H1 (cell line): Measurements from ENCODE around the gene LRRC37B. TPM values are rescaled to one million over a fixed set of nuclear protein-coding genes. Genes with fewer than 3 reads are reported as not detected.

ENCODE experiments used
- CTCF ChIA-PET: fragments of 300-600 bp; sonication (Branson Sonifier 250); formaldehyde crosslinking; loops from one replicate; lab custom pipeline; 2021; ENCODE audit not compliant: partially characterized antibody; lab: Charles Lee
- POLR2A ChIA-PET: fragments of 300-600 bp; sonication (Branson Sonifier 250); formaldehyde crosslinking; loops from one replicate; lab custom pipeline; 2021; ENCODE audit warnings: inconsistent platforms; ENCODE audit not compliant: partially characterized antibody; lab: Charles Lee
- DNase-seq, 2 experiments: peaks; one replicate each; pipeline versions ENCODE4 v3.0.0 to v3.0.0-alpha.2; 2010 to 2022; ENCODE audit warnings: low spot score in 2 of 2, low read depth in 1 of 2, mixed read lengths in 1 of 2
- FAIRE-seq: peaks from 2 replicates; lab custom pipeline; 2011; peaks lifted over from hg19 to GRCh38; lab: Jason Lieb, UNC
- H2AFZ ChIP-seq: 2 replicates; pipeline ENCODE4 v1.8.1; 2012; ENCODE audit warnings: low read length, inconsistent platforms
- H2AK5ac ChIP-seq: 2 replicates; pipeline ENCODE4 v1.6.1; 2013; ENCODE audit warnings: low read depth, low read length
- H2BK120ac ChIP-seq: replicated peaks from 2 replicates; pipeline ENCODE3; 2013; ENCODE audit warnings: low read depth, low read length, inconsistent platforms
- H2BK12ac ChIP-seq: 2 replicates; pipeline ENCODE4 v1.6.1; 2013; ENCODE audit warnings: low read depth, low read length
- H2BK15ac ChIP-seq: 2 replicates; pipeline ENCODE4 v1.6.1; 2013; ENCODE audit warnings: low read length
- H2BK20ac ChIP-seq: 2 replicates; pipeline ENCODE4 v1.6.1; 2013; ENCODE audit warnings: low read length
- H2BK5ac ChIP-seq: 2 replicates; pipeline ENCODE4 v1.6.1; 2013; ENCODE audit warnings: low read depth, low read length
- H3K14ac ChIP-seq: 2 replicates; pipeline ENCODE4 v1.6.1; 2013; ENCODE audit warnings: inconsistent platforms; ENCODE audit not compliant: insufficient read length
- H3K18ac ChIP-seq: 2 replicates; pipeline ENCODE4 v1.6.1; 2013; ENCODE audit warnings: low read length; ENCODE audit errors: extremely low read depth
- H3K23ac ChIP-seq: 2 replicates; pipeline ENCODE4 v1.6.1; 2013; ENCODE audit warnings: inconsistent platforms; ENCODE audit not compliant: insufficient read length
- H3K23me2 ChIP-seq: 2 replicates; pipeline ENCODE4 v1.6.1; 2013; ENCODE audit warnings: low read depth, low read length
- H3K27ac ChIP-seq: 2 replicates; pipeline ENCODE4 v1.6.1; 2011; ENCODE audit warnings: low read depth, low read length, inconsistent platforms
- H3K27me3 ChIP-seq, 4 experiments: replicated peaks in 1 of 4; 1 replicate in 1 of 4; 2 replicates in 3 of 4; pipeline versions ENCODE4 v1.6.1 to v1.8.1; 2011 to 2013; ENCODE audit warnings: low read length in 3 of 4, mild to moderate bottlenecking in 3 of 4, inconsistent platforms in 2 of 4, mixed read lengths in 2 of 4, moderate library complexity in 1 of 4; ENCODE audit not compliant: control insufficient read depth in 3 of 4, insufficient read depth in 3 of 4; ENCODE audit errors: extremely low read depth in 1 of 4
- H3K36me3 ChIP-seq, 4 experiments: 2 replicates each; pipeline versions ENCODE4 v1.6.1 to v1.8.1; 2011 to 2013; ENCODE audit warnings: mild to moderate bottlenecking in 4 of 4, low read length in 3 of 4, moderate library complexity in 2 of 4, control low read depth in 1 of 4, inconsistent platforms in 1 of 4; ENCODE audit not compliant: insufficient read depth in 4 of 4, control insufficient read depth in 2 of 4
- H3K4ac ChIP-seq: replicated peaks from 2 replicates; pipeline ENCODE3; 2013; ENCODE audit warnings: low read length, low read depth, mixed read lengths, inconsistent platforms; ENCODE audit not compliant: insufficient read length
- H3K4me1 ChIP-seq, 4 experiments: replicated peaks in 1 of 4; 1 replicate in 1 of 4; 2 replicates in 3 of 4; pipeline versions ENCODE4 v1.6.1 to v1.8.1; 2011 to 2013; ENCODE audit warnings: low read length in 3 of 4, inconsistent platforms in 2 of 4, mixed read lengths in 1 of 4; ENCODE audit not compliant: insufficient read depth in 4 of 4, control insufficient read depth in 3 of 4
- H3K4me2 ChIP-seq, 2 experiments: 2 replicates each; pipeline versions ENCODE4 v1.6.1 to v1.8.1; 2011 to 2013; ENCODE audit warnings: low read depth in 2 of 2, low read length in 2 of 2, control low read depth in 1 of 2, inconsistent platforms in 1 of 2, mild to moderate bottlenecking in 1 of 2; ENCODE audit not compliant: insufficient read depth in 1 of 2
- H3K4me3 ChIP-seq, 4 experiments: fragments of 200-600, 300-600 bp in 1 of 4; sonication (generic), shearing (Covaris generic), sonication (Bioruptor Twin) in 1 of 4; 2 replicates each; pipeline versions ENCODE4 v1.5.1 to v1.8.1; 2011 to 2016; ENCODE audit warnings: low read length in 4 of 4, low read depth in 3 of 4, control low read depth in 2 of 4, inconsistent platforms in 2 of 4, mild to moderate bottlenecking in 2 of 4, mixed read lengths in 1 of 4, moderate library complexity in 1 of 4; ENCODE audit not compliant: insufficient read depth in 2 of 4; ENCODE audit errors: extremely low read depth in 1 of 4
- H3K56ac ChIP-seq: replicated peaks from 2 replicates; pipeline ENCODE3; 2013; ENCODE audit warnings: low read depth, mild to moderate bottlenecking, mixed read lengths, low read length, inconsistent platforms; ENCODE audit not compliant: insufficient read length
- H3K79me1 ChIP-seq: 2 replicates; pipeline ENCODE4 v1.6.1; 2013; ENCODE audit warnings: low read depth, low read length, control low read depth
- H3K79me2 ChIP-seq, 2 experiments: 2 replicates each; pipeline versions ENCODE4 v1.6.1 to v1.8.1; 2012 to 2013; ENCODE audit warnings: low read length in 2 of 2, mild to moderate bottlenecking in 2 of 2, inconsistent platforms in 1 of 2; ENCODE audit not compliant: insufficient read depth in 2 of 2, control insufficient read depth in 1 of 2
- H3K9ac ChIP-seq, 4 experiments: replicated peaks in 1 of 4; 1 replicate in 1 of 4; 2 replicates in 3 of 4; pipeline versions ENCODE4 v1.6.1 to v1.8.1; 2011 to 2013; ENCODE audit warnings: low read depth in 3 of 4, low read length in 3 of 4, control low read depth in 2 of 4, mild to moderate bottlenecking in 2 of 4, moderate library complexity in 2 of 4, inconsistent platforms in 1 of 4; ENCODE audit errors: extremely low read depth in 1 of 4
- H3K9me3 ChIP-seq, 2 experiments: 2 replicates each; pipeline versions ENCODE4 v1.6.1 to v1.8.1; 2012 to 2013; ENCODE audit warnings: mild to moderate bottlenecking in 2 of 2, moderate library complexity in 2 of 2, control low read depth in 1 of 2, inconsistent platforms in 1 of 2, low read depth in 1 of 2, low read length in 1 of 2, mixed read lengths in 1 of 2; ENCODE audit not compliant: insufficient read depth in 2 of 2
- H4K20me1 ChIP-seq, 2 experiments: replicated peaks in 1 of 2; 2 replicates each; pipeline versions ENCODE3 to v1.8.1; 2011 to 2013; ENCODE audit warnings: inconsistent platforms in 2 of 2, low read length in 2 of 2, mild to moderate bottlenecking in 1 of 2; ENCODE audit not compliant: insufficient read depth in 2 of 2, control insufficient read depth in 1 of 2
- H4K5ac ChIP-seq: 2 replicates; pipeline ENCODE4 v1.6.1; 2013; ENCODE audit warnings: low read length, low read depth, mixed read lengths, inconsistent platforms; ENCODE audit not compliant: insufficient read length
- H4K8ac ChIP-seq: 2 replicates; pipeline ENCODE4 v1.8.0; 2013; ENCODE audit warnings: mild to moderate bottlenecking, moderate library complexity, low read length, inconsistent platforms; ENCODE audit not compliant: insufficient read depth; ENCODE audit errors: extremely low read depth
- H4K91ac ChIP-seq: replicated peaks from 2 replicates; pipeline ENCODE3; 2013; ENCODE audit warnings: low read length, mixed read lengths, inconsistent platforms; ENCODE audit not compliant: insufficient read length
- CHD1 ChIP-seq: IDR thresholded peaks from 2 replicates; pipeline ENCODE4 v1.6.1; 2012; ENCODE audit warnings: low read depth, low read length, improper control_type of control experiment
- FOSL1 ChIP-seq: IDR thresholded peaks from 2 replicates; pipeline ENCODE4 v1.6.1; 2011; ENCODE audit warnings: mild to moderate bottlenecking, low read depth, low read length, moderate library complexity; ENCODE audit not compliant: insufficient read depth
- KDM4A ChIP-seq: IDR thresholded peaks from one replicate; pipeline ENCODE4 v1.7.1; 2012; ENCODE audit warnings: low read depth, mild to moderate bottlenecking, moderate library complexity, low read length, inconsistent platforms; ENCODE audit not compliant: severe bottlenecking
- MAFK ChIP-seq: IDR thresholded peaks from 2 replicates; pipeline ENCODE4 v1.6.1; 2012; ENCODE audit warnings: low read depth, mild to moderate bottlenecking, improper control_type of control experiment, low read length
- TAF1 ChIP-seq: IDR thresholded peaks from 2 replicates; pipeline ENCODE4 v1.6.1; 2011; ENCODE audit warnings: mild to moderate bottlenecking, low read depth, low read length
- WGBS, 2 experiments: shearing (Covaris generic) in 1 of 2; methylation state at CpG; one replicate each; pipeline versions ENCODE4 v1.1.6 to v1.1.7; 2013 to 2015; ENCODE audit warnings: low lambda C conversion rate in 2 of 2, mixed read lengths in 2 of 2, inconsistent platforms in 1 of 2, low coverage in 1 of 2, missing lambda C conversion rate in 1 of 2; ENCODE audit not compliant: insufficient replicate concordance in 2 of 2, insufficient coverage in 1 of 2, insufficient read length in 1 of 2; ENCODE audit errors: extremely low coverage in 1 of 2, missing lambda C conversion rate in 1 of 2; 5-methylcytosine and 5-hydroxymethylcytosine counted together
- polyA plus RNA-seq, 7 experiments: library from polyadenylated mRNA; depleted of rRNA in 3 of 7; stranded (reverse) in 5 of 7; unstranded in 2 of 7; fragments of >200 nt in 5 of 7; fragments of 200-250 nt in 2 of 7; gene quantifications; 1 replicate in 5 of 7; 2 replicates in 1 of 7; 4 replicates in 1 of 7; pipeline versions ENCODE4 v1.2.1 to v1.2.3, GENCODE V29; 2011 to 2013; ENCODE audit warnings: missing spikeins in 2 of 7, mixed read lengths in 2 of 7
- total RNA-seq: library from RNA; stranded (reverse); fragmentation: NEBNext Ultra II Directional; extraction: Animal tissue kit (Norgen Biotek cat#: 25700); gene quantifications from 2 replicates; pipeline ENCODE4 v1.2.1, GENCODE V29; 2021

LRRC37B gene
- total and polyA plus RNA-seq, 2 of the 8 experiments (the other 6 are each of a cell fraction or from before 2014, with no cell fraction given), result 16.0 to 19.0 TPM

DNA sequence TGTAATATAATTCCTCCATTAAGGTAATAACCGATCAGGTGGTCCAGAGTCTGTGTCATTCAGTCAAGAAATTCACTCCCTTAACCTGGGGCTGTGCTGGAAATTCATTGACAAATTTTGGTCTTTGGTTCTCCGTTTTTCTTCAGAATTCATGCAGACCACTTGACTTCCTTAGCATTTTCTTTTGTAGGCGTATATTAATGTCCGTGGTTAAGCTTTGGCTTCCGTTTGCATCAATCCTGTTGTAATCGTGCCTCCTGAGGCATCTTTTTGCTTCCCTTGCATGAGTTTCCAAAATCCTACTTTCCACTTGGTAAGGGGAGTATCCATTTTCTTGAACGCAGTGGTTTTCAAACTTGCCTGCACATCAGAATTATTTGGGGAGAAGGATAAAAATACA is 9.0 kb downstream of the LRRC37B start:
- Histone ChIP-seq H3K36me3 (peaks cover 0 to 7% (median 2%) of the 10 kb centered on the region in 4 experiments; a peak in 3 of 8 replicates), H3K9ac (no peak overlapping the region), H3K4me3 (no peak overlapping the region), H3K18ac (no peak overlapping the region), H3K23me2 (no peaks in the 10 kb centered on the region; the same call in 1 of the 2 replicates), H3K27me3 (no peaks in the 10 kb centered on the region), H2BK5ac (no peak overlapping the region), H2BK12ac (no peak overlapping the region), H3K79me1 (no peaks in the 10 kb centered on the region; the same call in 1 of the 2 replicates), H3K56ac (no peak overlapping the region), H2BK15ac (no peak overlapping the region), H3K4me1 (no peaks in the 10 kb centered on the region), H3K4me2 (no peak overlapping the region), H4K20me1 (peaks cover 2 to 4% of the 10 kb centered on the region in 2 experiments), H4K8ac (no peak overlapping the region), H2AFZ (no peak overlapping the region), H3K14ac (no peak overlapping the region), H4K91ac (no peak overlapping the region), H3K23ac (no peak overlapping the region), H3K4ac (no peak overlapping the region), H2AK5ac (no peak overlapping the region), H4K5ac (no peak overlapping the region), H2BK20ac (no peak overlapping the region), H3K9me3 (no peaks in the 10 kb centered on the region), H3K27ac (no peak overlapping the region), H2BK120ac (no peak overlapping the region), H3K79me2 (peaks cover 0 to 56% of the 10 kb centered on the region in 2 experiments; a peak in 2 of 4 replicates)
- 82% methylated on average over 7 of the region's 7 CpGs; no CpG with 5 or more reads in 1 of the 2 experiments for WGBS, 2 experiments
- no peak for TF ChIP-seq TAF1
- TF ChIP-seq CHD1, result no peak
- no peak for TF ChIP-seq MAFK
- TF ChIP-seq KDM4A, result no peak
- no peak for TF ChIP-seq FOSL1
- ChIA-PET POLR2A (interaction anchor here (1.7 kb wide), 1 partner anchor 9 kb away, joined by 8 read pairs; the partner anchor contains the start of gene LRRC37B), CTCF (interaction anchor here (0.9 kb wide), 1 partner anchor 122 kb away, joined by 3 read pairs; no protein-coding TSS in a partner anchor)
- no peak for DNase-seq
- no peak for FAIRE-seq
